ENCODE results near the gene NOTUM. TPM values are rescaled to one million over a fixed set of nuclear protein-coding genes. Genes with fewer than 3 reads are reported as not detected.

NOTUM gene
- total and polyA plus RNA-seq, 10 of the 15 experiments (the other 5 are each of a cell fraction or from before 2014, with no cell fraction given): 0.04 to 0.13 TPM; not detected in 8

DNA sequence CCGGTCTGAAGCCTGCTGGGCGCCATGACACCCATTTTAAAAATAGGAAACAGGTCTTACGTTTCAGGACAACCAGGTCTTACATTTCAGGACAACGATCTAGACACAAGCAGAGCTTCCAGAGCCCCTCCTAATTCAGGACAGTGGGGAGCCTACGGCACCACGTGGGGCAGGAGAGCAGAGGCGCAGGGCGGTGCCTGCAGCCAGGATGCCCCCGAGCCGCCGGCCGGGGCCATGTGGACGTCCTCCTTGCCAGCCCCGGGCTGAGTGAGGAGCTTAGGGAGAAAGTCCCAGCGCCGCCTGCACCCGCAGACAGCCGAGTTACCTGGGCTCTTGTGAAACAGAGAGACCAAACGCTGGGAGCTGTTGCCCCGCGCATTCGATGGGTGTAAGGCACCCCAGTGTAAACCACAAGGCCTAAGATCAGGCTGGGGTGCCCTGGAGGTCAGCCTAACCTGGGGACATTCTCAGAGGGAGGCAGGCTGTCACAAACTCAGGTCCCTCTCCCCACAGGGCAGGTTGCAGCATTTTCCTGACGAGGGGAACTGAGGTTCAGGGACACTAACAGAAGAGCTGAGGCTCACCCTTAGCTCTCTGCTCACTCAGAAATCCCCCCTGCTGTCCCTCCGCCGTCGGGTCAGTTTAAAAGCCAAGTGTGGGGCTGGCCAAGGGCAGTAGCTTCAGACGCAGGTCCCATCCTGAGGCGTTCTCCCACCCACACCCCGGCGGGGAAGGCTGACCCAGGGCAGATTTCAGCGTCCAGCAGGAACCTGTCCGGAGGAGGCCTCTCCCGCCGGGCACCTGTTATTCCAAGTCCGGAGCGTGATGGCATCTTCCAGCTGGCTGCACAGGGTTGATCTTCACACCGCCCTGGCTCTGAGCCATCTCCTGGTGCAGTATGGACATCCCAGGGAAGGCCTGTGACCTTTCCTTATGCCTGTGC is 1.8 kb upstream of the NOTUM start:
- Histone ChIP-seq H3K9me3 (replicated peaks; ENCODE audit: control insufficient read depth, insufficient read depth, low read length) (no peaks in the 10 kb centered on the region), H3K4me1 (ENCODE audit: control insufficient read depth, insufficient read depth, low read length) (peaks cover 13% of the 10 kb centered on the region), H3K4me3 (no peak overlapping the region), H3K79me2 (ENCODE audit: control insufficient read depth, insufficient read depth, low read length) (no peaks in the 10 kb centered on the region), H3K4me2 (ENCODE audit: control insufficient read depth, insufficient read depth) (no peak overlapping the region), H3K27ac (ENCODE audit: control insufficient read depth, insufficient read depth) (no peak overlapping the region), H3K9ac (ENCODE audit: control insufficient read depth, insufficient read depth, low read length) (no peak overlapping the region), H3K36me3 (ENCODE audit: control insufficient read depth in 2 of 2, insufficient read depth in 2 of 2, low read length in 1 of 2) (no peaks in the 10 kb centered on the region), H3K27me3 (replicated peaks in 1 of 2; ENCODE audit: control insufficient read depth in 2 of 2, insufficient read depth in 2 of 2, low read length in 1 of 2) (peaks cover 9 to 24% of the 10 kb centered on the region in 2 experiments), H2AFZ (ENCODE audit: control insufficient read depth, low read depth, low read length) (no peak overlapping the region), H4K20me1 (ENCODE audit: control insufficient read depth, insufficient read depth) (no peaks in the 10 kb centered on the region)
- WGBS (ENCODE audit: insufficient coverage, insufficient replicate concordance, low lambda C conversion rate, missing lambda C conversion rate): 79% methylated on average over 36 of the region's 37 CpGs
- no TSS peak for BruUV-seq (replicated peaks)
- in situ Hi-C loops (cut with MboI) (no loop called here), intact Hi-C loops (cut with micrococcal nuclease; ENCODE audit: unreplicated experiment) (no loop called here)
- SMC1A ChIA-PET (ENCODE audit: uncharacterized antibody, unreplicated experiment): no interaction called here
- POLR2A ChIA-PET: interaction anchor here (0.6 kb wide), 1 partner anchor 46 kb away, joined by 3 read pairs; no protein-coding TSS in a partner anchor
- DNase-seq (ENCODE audit: low read depth, low spot score) (no peak), ATAC-seq (no peak), FAIRE-seq (no peak)
- TF ChIP-seq SMAD1 (IDR thresholded peaks at IDR 0.05; ENCODE audit: low read depth, partially characterized antibody) (no peak), ETV6 (conservative IDR thresholded peaks at IDR 0.05 in 1 of 2, IDR thresholded peaks at IDR 0.05 in 1 of 2; ENCODE audit: borderline replicate concordance in 1 of 2, low read depth in 1 of 2) (no peak), SUZ12 (IDR thresholded peaks at IDR 0.05; ENCODE audit: unreplicated experiment) (no peak), MEF2A (IDR thresholded peaks at IDR 0.05; ENCODE audit: insufficient read depth, low read depth, low read length) (no peak), CHD2 (IDR thresholded peaks at IDR 0.05; ENCODE audit: borderline replicate concordance, low read depth, low read length) (no peak), CBX5 (IDR thresholded peaks at IDR 0.05; ENCODE audit: low read depth) (no peak), HDAC2 (IDR thresholded peaks at IDR 0.05) (no peak), ZBED1 (IDR thresholded peaks at IDR 0.05; ENCODE audit: borderline replicate concordance) (no peak), SIX5 (IDR thresholded peaks at IDR 0.05; ENCODE audit: low read depth, low read length, severe bottlenecking) (no peak), IKZF2 (IDR thresholded peaks at IDR 0.05) (no peak), TARDBP (IDR thresholded peaks at IDR 0.05; ENCODE audit: borderline replicate concordance) (no peak), KLF5 (IDR thresholded peaks at IDR 0.05; ENCODE audit: partially characterized antibody) (no peak)
- TF ChIP-seq, protein P1, sequence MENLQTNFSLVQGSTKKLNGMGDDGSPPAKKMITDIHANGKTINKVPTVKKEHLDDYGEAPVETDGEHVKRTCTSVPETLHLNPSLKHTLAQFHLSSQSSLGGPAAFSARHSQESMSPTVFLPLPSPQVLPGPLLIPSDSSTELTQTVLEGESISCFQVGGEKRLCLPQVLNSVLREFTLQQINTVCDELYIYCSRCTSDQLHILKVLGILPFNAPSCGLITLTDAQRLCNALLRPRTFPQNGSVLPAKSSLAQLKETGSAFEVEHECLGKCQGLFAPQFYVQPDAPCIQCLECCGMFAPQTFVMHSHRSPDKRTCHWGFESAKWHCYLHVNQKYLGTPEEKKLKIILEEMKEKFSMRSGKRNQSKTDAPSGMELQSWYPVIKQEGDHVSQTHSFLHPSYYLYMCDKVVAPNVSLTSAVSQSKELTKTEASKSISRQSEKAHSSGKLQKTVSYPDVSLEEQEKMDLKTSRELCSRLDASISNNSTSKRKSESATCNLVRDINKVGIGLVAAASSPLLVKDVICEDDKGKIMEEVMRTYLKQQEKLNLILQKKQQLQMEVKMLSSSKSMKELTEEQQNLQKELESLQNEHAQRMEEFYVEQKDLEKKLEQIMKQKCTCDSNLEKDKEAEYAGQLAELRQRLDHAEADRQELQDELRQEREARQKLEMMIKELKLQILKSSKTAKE (IDR thresholded peaks at IDR 0.05; ENCODE audit: low read depth, poor library complexity, severe bottlenecking): no peak
- TF ChIP-seq, protein P2, sequence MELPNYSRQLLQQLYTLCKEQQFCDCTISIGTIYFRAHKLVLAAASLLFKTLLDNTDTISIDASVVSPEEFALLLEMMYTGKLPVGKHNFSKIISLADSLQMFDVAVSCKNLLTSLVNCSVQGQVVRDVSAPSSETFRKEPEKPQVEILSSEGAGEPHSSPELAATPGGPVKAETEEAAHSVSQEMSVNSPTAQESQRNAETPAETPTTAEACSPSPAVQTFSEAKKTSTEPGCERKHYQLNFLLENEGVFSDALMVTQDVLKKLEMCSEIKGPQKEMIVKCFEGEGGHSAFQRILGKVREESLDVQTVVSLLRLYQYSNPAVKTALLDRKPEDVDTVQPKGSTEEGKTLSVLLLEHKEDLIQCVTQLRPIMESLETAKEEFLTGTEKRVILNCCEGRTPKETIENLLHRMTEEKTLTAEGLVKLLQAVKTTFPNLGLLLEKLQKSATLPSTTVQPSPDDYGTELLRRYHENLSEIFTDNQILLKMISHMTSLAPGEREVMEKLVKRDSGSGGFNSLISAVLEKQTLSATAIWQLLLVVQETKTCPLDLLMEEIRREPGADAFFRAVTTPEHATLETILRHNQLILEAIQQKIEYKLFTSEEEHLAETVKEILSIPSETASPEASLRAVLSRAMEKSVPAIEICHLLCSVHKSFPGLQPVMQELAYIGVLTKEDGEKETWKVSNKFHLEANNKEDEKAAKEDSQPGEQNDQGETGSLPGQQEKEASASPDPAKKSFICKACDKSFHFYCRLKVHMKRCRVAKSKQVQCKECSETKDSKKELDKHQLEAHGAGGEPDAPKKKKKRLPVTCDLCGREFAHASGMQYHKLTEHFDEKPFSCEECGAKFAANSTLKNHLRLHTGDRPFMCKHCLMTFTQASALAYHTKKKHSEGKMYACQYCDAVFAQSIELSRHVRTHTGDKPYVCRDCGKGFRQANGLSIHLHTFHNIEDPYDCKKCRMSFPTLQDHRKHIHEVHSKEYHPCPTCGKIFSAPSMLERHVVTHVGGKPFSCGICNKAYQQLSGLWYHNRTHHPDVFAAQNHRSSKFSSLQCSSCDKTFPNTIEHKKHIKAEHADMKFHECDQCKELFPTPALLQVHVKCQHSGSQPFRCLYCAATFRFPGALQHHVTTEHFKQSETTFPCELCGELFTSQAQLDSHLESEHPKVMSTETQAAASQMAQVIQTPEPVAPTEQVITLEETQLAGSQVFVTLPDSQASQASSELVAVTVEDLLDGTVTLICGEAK (IDR thresholded peaks at IDR 0.05; ENCODE audit: borderline replicate concordance): no peak
- RAD21 ChIA-PET (ENCODE audit: unreplicated experiment): interaction anchor here (2.0 kb wide), 1 partner anchor 57 kb away, joined by 4 read pairs; no protein-coding TSS in a partner anchor
- CTCF ChIA-PET: interaction anchor here (1.5 kb wide), 1 partner anchor 57 kb away, joined by 3 read pairs; no protein-coding TSS in a partner anchor
